ENCODE results near the gene GPRC5C.

DNA sequence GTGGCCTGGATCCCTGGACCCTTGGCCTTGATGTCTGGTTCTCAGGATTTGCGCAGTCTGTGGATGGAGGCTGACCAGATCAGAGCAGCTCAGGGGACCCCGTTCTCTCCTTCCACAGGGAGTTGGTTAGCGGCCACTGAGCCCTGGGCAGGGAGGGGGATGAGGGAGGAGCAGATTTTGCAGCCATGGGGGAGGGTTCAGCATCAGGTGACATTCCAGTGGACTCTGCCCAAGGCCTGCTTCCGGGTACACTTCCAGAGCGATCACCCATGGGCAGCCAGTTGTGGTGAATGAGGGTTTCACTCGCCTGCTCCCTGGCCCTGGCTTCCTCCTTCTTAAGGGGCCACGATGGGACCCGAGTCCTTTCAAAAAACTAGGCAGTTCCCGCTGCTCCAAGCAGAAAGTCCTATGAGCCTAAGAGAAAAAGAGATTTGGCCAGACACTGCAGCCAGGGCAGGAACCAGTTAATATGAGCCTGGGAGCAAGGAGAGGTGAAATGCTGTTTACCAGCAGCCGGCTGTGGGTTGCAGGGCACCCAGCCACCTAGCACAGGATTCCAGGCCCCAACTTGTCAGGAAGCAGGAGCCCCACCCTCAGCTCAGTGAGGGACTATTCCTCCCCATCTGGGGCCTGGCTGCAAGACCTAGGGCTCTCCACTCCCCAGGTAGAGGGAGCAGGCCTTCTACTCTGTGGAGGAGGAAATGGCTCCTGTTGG, 4.7 kb upstream of the GPRC5C start:
- TF ChIP-seq, protein P1, sequence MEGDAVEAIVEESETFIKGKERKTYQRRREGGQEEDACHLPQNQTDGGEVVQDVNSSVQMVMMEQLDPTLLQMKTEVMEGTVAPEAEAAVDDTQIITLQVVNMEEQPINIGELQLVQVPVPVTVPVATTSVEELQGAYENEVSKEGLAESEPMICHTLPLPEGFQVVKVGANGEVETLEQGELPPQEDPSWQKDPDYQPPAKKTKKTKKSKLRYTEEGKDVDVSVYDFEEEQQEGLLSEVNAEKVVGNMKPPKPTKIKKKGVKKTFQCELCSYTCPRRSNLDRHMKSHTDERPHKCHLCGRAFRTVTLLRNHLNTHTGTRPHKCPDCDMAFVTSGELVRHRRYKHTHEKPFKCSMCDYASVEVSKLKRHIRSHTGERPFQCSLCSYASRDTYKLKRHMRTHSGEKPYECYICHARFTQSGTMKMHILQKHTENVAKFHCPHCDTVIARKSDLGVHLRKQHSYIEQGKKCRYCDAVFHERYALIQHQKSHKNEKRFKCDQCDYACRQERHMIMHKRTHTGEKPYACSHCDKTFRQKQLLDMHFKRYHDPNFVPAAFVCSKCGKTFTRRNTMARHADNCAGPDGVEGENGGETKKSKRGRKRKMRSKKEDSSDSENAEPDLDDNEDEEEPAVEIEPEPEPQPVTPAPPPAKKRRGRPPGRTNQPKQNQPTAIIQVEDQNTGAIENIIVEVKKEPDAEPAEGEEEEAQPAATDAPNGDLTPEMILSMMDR (IDR thresholded peaks at IDR 0.05; ENCODE audit: low read depth, low read length) = no peak
- TF ChIP-seq EZH2phosphoT487 (IDR thresholded peaks at IDR 0.05; ENCODE audit: low read depth) = no peak

Measured in OCI-LY3 (cell line).